Stimulated activated CD8-positive, alpha-beta memory T cell treated with anti-CD3 and anti-CD28 coated beads, Interleukin-4, amount 100 ng/mL, for 4 hours (primary cell): Measurements from ENCODE around the gene TAOK1.

Experiments used
- DNase-seq, 2 donors: peaks; one replicate each; pipeline ENCODE4 v3.0.0-alpha.2; 2020; ENCODE audit warnings: low read depth in 2 of 2, low spot score in 1 of 2

TAOK1 gene

GRCh38 chr17:29581583-29582253 lies 191.6 kb downstream of the TAOK1 start:
- DNase-seq: no peak

GRCh38 chr17:29582254-29582765 lies 192.1 kb downstream of the TAOK1 start:
- DNase-seq: no peak

- no peak for DNase-seq
Measured at GRCh38 chr17:29582772-29583171, 192.6 kb downstream of the TAOK1 start.

GRCh38 chr17:29583324-29584248 lies 193.4 kb downstream of the TAOK1 start:
- DNase-seq: no peak

DNA sequence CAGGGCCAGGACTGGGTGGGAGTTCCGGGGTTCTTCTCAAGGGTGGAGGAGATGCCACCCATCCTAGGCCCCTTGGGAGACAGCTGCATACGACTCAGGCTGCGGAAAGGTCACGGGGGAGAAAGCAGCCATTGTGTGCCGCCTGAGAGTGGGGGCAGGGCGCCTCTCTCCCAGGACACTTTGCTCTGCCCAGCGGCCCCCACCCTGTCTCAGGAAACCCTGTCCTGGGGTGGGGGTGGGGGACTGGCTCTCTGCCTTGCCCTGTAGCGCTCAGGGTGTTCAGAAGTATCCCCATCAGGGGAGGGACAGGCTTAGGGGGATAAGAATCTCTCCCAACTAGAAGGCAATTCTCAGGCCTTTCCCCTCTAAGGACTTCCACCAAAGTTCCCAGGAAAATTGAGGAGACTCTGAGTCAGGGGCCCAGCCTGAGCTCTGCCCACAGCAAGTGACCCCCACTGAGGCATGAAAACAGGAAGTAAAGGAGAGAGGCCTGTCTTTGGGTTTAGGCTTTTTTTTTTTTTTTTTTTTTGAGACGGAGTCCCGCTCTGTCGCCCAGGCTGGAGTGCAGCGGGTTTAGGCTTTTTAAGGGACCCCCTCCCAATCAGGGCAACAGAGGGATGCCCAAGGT lies 194.4 kb downstream of the TAOK1 start:
- no peak for DNase-seq

- no peak for DNase-seq
Measured at GRCh38 chr17:29585080-29585751, 195.1 kb downstream of the TAOK1 start.

GRCh38 chr17:29586676-29587469 lies 196.7 kb downstream of the TAOK1 start:
- DNase-seq: no peak

DNA sequence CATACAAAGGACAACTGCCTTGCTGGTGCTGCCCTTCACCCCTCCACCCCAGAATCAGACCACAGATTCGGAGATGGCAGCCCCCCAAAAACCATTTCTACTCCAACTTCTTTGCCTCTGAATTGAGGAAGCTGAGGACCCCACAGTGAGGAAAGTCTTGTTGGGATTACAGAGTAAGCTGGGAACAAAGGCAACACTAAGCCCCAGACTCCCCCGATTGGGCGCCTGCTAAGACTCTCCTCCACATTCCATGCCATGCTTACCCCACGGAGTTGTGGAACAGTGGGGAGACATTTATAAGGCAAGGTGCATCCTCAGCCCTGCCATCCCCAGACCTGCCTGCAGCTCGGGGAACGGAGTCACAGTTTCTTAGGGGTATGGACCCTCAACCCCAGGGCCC lies 197.4 kb downstream of the TAOK1 start:
- no peak for DNase-seq

GRCh38 chr17:29588017-29588561 lies 197.9 kb downstream of the TAOK1 start:
- no peak for DNase-seq

DNA sequence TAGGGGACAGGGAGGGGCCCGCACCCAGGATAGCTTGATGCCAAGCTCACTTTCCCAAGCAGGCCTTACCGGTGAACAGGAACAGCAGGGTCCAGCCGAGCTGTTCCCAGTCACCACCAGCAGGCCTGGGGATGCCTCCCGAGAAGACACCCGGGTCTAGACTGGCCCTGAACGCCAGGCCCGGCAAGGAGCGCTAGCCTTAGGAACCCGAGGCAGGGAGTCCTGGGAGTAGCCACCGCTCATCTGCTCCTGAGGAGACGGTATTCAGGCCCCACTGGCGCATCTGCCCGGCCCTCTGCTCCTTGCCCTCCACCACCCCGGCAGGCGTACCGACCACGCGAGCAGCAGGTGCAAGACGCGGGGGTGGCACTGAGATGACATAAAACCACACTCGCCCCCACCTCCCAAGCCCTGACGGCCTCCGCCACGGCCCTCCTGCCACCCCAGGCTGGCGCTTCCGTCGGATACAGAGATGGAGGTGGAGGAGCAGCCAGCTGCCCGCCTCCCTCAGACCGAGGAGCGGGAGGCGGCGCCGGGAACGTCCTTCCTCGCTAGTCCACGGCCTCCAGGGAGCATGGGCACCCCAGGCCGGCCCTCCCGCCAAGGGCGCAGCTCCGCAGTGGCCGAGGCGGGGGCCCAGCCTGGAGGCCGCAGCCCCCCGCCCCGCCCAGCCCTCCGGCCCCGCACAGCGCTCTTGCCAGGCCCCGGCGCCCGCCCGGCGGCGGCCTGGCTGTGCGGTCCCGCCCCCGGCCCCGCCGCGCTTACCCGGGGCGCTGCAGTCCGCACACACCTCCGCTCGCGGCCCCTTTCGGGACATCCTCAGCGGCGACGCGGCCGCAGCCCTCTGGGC lies 198.6 kb downstream of the TAOK1 start:
- DNase-seq: peak in 1 of 2 donors; percentile 72

- peak in 1 of 2 donors; percentile 73 for DNase-seq
Measured at GRCh38 chr17:29589524-29590410, 199.6 kb downstream of the TAOK1 start, which contains the start of gene GIT1. TSS of gene GIT1 (minus strand) at chr17:29589648. CDS start at chr17:29589378, 270 bp downstream.

DNA sequence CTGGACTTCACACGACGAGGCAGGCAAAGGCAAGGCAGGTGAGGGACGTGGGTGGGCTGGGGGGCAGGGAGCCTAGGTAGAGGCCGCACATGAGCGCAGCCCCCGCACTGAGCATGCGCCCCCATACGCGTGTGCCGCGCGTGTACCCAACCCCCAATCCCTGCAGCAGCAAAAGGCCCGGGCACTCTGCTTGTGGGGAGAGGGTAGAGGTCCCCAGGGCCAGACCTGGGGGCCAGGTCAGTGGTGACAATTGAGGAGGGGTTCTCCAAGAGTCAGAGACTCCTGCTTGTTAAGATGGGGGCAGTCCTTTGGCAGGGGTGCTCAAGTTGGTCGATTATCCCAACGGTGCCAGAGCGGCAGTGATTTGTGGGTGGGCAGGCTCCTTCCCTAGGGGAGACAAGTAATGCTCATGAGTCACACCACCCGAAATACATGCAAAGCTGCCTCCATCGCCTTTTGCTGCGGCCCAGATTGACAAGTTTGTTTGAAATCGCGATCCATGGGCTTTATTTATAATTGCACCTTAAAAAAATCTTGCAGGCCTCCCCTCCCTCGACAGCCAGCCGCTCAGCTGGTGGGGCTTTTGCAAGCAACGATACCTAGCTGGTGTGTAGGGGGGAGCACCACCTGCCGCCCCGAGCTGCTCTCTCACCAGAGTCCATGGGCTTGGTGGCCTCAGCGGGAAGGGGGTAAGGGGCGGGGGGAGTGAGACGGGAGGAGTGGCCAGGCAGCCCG lies 200.4 kb downstream of the TAOK1 start:
- DNase-seq: no peak

- DNase-seq: no peak
Measured at GRCh38 chr17:29591146-29591736, 201.1 kb downstream of the TAOK1 start.

- peak; percentile 57 to 63 for DNase-seq
Measured at GRCh38 chr17:29591737-29592608, 201.8 kb downstream of the TAOK1 start.

DNA sequence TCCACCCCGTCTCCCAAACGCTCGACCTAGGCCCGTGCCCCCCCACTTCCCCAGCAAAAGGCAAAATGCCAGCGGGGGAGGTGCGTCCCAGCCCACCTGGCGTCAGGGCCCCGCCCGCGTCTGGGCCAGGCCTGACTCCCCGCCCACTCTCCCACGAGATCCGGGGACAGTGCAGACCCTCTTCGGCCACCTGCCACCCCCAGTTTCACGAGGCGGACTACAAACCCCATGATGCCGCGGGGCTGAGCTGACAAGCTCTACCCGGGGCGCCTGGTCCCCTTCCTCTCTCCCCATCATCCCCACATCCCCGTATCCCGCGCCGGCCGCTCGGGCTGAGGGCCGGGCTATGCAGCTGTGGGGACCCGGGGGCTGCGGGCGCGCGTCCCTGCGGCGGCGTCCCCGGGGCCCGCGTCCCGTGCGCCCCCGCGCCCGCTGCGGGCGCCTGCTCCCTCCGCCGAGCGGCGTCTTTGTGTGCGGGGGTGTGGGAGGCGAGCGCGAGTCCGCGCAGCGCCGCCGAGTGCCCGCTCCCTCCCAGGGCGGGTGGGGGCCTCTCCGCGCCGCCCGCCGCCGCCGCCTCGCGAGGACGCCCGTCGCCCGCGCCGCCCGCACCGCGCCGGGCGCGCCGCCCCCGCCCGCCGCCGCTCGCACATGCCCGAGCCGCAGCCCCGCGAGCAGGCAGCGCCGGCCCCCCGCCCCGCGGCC lies 202.8 kb downstream of the TAOK1 start, which contains the start of gene ANKRD13B:
Gene ANKRD13B (plus strand): TSS at position 283 of the 702 bp plus-strand sequence. CDS start 490 bp downstream, outside the sequence.
- DNase-seq: no peak
